Subcutaneous adipose tissue (tissue), 4 donors: ENCODE data around the gene WIZ. TPM values are rescaled to one million over a fixed set of nuclear protein-coding genes. Genes with fewer than 3 reads are reported as not detected.

Source experiments
- small RNA-seq: library from RNA; depleted of rRNA; stranded (forward); fragments of <200 nt; gene quantifications from one replicate; pipeline ENCODE3, GENCODE V24; 2016
- total RNA-seq, 4 donors: library from RNA; depleted of rRNA; stranded (reverse); fragments of >200 nt; gene quantifications; one replicate each; pipeline ENCODE4 v1.1.0, GENCODE V29; 2016
- TF ChIP-seq, protein P1 (sequence below): fragments of 450-650 bp; IDR thresholded peaks from one replicate; pipeline ENCODE4 v1.5.1; 2016; ENCODE audit warnings: low read depth, mild to moderate bottlenecking, control low read depth, antibody characterized with exemption, moderate library complexity

WIZ gene
- total RNA-seq, 4 donors from 2014 or later: 14.8 to 48.2 (median 20.0) TPM

DNA sequence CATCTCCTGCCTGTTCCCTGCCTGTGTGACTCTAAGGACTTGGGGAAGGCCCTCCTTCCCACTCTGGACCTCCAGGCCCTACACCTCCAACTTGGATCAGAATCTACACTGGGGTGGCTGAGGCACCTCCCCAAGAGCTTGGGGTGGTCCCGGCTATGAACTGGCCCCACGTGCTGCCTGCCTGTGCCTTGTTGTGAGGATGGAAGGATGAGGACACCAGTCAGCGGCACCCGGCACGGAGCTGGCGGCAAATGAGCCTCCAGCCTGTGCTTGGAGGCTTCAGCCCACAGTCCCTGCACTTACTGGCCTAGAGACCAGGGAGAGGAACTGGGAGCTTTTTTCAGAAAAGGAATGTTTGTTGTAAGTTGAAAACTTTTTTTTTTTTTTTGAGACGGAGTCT, 78.6 kb downstream of the WIZ start:
- TF ChIP-seq, protein P1, sequence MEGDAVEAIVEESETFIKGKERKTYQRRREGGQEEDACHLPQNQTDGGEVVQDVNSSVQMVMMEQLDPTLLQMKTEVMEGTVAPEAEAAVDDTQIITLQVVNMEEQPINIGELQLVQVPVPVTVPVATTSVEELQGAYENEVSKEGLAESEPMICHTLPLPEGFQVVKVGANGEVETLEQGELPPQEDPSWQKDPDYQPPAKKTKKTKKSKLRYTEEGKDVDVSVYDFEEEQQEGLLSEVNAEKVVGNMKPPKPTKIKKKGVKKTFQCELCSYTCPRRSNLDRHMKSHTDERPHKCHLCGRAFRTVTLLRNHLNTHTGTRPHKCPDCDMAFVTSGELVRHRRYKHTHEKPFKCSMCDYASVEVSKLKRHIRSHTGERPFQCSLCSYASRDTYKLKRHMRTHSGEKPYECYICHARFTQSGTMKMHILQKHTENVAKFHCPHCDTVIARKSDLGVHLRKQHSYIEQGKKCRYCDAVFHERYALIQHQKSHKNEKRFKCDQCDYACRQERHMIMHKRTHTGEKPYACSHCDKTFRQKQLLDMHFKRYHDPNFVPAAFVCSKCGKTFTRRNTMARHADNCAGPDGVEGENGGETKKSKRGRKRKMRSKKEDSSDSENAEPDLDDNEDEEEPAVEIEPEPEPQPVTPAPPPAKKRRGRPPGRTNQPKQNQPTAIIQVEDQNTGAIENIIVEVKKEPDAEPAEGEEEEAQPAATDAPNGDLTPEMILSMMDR: no peak

Small RNAs within 50 kb of the gene (small RNA-seq; reads per million reads assigned to genes)
- not detected for gene MIR1470

Other genes starting within 250 kb of the WIZ start
- gene NOTCH3, start 249.0 kb downstream of the WIZ start, total RNA-seq: 10 to 100 TPM; 17.7 to 91.4 (median 41.4) TPM
- under 1 TPM in 1 of 4 donors, not detected in 3; 0.88 TPM for gene EPHX3, start 217.5 kb downstream of the WIZ start, total RNA-seq
- 10 to 100 TPM; 27.6 to 46.5 (median 35.3) TPM for gene BRD4, start 117.4 kb downstream of the WIZ start, total RNA-seq
- gene AKAP8, start 70.2 kb downstream of the WIZ start, total RNA-seq: 10 to 100 TPM; 20.1 to 32.9 (median 29.1) TPM
- gene AKAP8L, start 31.0 kb downstream of the WIZ start, total RNA-seq: 100 to 1,000 TPM in 1 of 4 donors, 10 to 100 TPM in 3; 56.3 to 188 (median 80.9) TPM
- gene RASAL3, start 14.6 kb upstream of the WIZ start, total RNA-seq: 1 to 10 TPM in 2 of 4 donors, under 1 TPM in 2; 0.33 to 7.0 (median 2.0) TPM
- not detected for gene PGLYRP2, start 29.5 kb upstream of the WIZ start, total RNA-seq
- gene CYP4F22, start 58.6 kb upstream of the WIZ start, total RNA-seq: 1 to 10 TPM in 2 of 4 donors, under 1 TPM in 2; 0.33 to 5.9 (median 1.2) TPM
- gene CYP4F8, start 165.3 kb upstream of the WIZ start, total RNA-seq: not detected
- gene CYP4F3, start 190.9 kb upstream of the WIZ start, total RNA-seq: under 1 TPM in 2 of 4 donors, not detected in 2; 0.33 to 0.94 TPM
- gene CYP4F12, start 223.1 kb upstream of the WIZ start, total RNA-seq: 10 to 100 TPM in 3 of 4 donors, 1 to 10 TPM in 1; 5.5 to 21.9 (median 19.1) TPM